HL-60/S4 (cell line): ENCODE data around the gene RXRA.
"Not testable (repeated sequence)": the region's sequence is repeated elsewhere in the genome, so short reads cannot be mapped to it uniquely, and the experiment has no call there.

Source experiments
- in situ Hi-C: fragments of 300-500 bp; cut with MboI; formaldehyde crosslinking; loops from 2 replicates; pipeline ENCODE4 v1.14.3; 2022; ENCODE audit warnings: low sequenced_read_pairs

The RXRA gene

DNA sequence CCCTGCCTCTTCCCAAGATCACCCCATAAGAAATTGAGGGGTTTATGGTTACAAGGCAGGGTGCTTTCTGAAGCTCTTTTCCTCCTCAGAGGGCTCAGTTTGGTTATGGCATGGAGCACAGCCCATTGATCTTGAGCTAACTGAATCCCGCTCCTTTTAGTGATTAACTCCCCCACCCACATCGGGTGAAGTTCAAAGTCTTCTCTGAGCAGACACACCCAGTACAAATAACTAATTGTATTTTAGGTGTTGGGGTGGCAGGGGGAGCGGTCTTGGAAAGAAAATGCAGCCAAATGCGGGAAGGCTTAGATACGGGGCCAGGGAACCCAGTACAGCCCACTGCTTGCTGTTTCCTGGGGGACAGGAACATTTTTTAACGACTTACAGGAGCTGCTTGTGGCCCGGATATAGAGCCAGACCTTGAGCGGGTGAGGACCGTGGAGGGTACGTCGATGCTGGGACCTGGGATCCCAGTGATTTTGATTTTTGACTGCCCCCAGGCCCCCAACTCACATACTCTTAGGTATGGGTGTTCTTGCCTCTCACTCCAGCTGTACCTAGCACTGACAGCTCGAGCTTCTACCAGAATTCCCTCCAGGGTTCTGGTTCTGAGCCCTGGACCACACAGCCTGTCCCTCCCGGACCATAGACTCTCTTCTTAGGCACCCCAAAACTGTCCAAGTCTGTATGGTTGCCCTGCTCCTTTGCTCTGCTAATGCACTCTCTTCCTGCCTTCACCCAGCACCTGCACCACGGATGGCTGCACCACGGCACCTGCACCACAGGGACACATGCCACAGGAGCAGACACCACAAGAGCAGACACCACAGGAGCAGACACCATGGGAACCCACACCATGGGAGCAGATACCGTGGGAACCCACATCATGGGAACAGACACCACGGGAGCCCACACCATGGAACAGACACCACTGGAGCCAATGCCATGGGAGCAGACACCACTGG, 18.3 kb upstream of the RXRA start:
- in situ Hi-C loops = no loop called here

DNA sequence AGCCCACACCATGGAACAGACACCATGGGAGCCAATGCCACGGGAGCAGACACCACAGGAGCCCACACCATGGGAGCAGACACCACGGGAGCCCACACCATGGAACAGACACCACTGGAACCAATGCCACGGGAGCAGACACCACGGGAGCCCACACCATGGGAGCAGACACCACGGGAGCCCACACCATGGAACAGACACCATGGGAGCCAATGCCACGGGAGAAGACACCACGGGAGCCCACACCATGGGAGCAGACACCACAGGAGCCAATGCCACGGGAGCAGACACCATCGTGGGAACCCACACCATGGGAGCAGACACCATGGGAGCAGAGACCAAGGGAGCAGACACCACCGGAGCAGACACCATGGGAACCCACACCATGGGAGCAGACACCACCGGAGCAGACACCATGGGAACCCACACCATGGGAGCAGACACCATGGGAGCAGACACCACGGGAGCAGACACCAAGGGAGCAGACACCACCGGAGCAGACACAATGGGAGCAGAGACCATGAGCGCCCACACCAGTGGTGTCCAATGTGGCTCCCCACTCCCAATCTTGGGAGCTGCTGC, 17.5 kb upstream of the RXRA start:
- in situ Hi-C loops = not testable (repeated sequence)

DNA sequence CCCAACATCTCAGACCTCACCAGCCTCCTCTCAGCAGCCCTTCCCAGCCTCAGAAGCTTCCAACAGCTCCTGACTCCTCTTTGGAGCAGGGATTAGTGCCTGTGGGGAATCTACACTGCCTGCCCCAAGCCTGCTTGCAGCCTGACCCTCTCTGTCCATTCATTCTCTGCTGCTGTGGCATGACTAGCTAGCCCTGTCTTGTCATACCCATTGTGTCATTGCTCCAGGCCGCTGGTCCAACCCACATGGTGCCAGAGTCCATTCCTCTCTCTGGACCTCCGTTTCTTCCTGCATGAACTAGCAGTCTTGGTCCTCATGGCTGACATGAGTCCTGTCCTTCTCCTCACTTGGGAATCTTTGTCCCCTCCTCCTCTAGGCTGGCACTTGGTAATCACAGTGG, 12.8 kb upstream of the RXRA start:
- in situ Hi-C loops = no loop called here

DNA sequence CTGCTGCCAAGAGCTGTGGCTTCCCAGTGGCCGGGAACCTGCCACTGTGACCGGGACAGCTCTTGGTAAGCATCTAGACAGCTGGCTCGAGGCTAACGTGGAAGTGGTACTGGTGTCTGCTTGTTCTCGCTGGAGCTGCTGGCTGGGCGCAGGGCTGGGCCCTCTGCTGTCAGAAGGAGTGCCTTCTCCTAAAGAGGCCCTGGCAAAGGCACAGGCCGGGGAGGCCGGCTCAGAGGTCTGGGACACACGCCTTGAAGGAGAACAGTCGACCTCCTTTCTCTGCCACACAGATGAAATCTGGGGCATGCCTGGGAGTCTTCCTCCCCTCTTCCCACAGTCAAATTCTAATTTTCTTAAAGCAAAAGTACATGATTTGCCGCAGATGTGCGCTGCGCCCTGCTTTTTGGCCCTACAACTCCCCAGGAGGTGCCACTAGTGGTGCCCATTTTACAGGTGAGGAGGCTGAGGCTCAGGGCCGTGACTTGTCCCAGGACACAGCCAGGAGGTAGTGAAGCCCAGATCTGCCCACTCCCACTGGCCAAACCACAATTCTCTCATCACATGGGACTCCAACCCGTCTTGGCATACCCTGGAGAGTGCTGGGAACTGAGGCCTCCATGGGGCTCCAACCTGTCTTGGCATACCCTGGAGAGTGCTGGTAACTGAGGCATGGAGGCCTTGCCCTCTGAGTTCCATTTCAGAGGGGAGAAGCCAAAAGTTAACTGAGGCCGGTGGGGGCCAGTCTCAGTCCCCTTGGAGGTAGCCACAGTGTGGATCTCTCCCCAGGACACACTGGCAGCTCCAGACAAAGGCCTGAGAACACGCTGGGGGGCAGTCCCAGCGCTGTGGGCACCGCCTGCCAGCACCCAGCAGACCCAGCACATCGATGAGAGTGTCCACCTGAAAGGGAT, 12.0 kb upstream of the RXRA start:
- in situ Hi-C loops = no loop called here

DNA sequence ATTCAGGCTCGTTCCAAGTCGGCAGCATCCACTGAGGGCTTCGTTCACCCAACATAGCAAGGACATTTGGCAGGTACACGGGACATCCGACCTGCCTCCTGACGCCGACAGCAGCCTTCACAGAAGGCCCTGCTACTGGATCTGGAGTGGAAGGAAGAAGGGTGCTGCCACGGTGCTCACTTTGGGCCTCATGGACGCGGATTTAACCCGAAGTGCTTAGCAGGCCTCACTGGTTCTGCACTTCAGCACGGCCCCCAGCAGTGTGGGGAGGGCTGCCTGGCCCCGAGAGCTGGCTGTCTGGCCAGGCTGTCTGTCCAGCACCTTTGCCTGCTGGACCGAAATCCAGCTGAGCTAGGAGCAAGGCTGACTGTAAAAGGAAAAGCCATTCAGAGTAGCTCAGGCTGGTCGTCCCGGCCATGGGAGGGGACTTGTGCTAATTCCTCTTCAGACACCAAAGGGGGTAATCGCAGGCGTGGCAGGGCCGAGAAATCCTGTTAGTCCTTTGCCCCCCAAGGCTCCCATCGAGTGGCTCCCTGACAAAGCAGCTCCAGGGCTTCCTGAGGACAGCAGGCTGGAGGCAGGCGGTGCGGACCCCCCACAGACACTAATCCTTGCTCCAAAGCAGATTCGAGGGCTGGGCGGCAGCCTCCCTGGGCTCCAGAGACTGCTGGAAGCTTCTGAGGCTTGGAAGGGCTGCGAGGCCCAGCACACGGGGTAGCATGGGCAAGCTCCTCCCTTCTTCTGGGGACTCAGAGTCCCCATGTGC, 11.1 kb upstream of the RXRA start:
- in situ Hi-C loops = no loop called here

DNA sequence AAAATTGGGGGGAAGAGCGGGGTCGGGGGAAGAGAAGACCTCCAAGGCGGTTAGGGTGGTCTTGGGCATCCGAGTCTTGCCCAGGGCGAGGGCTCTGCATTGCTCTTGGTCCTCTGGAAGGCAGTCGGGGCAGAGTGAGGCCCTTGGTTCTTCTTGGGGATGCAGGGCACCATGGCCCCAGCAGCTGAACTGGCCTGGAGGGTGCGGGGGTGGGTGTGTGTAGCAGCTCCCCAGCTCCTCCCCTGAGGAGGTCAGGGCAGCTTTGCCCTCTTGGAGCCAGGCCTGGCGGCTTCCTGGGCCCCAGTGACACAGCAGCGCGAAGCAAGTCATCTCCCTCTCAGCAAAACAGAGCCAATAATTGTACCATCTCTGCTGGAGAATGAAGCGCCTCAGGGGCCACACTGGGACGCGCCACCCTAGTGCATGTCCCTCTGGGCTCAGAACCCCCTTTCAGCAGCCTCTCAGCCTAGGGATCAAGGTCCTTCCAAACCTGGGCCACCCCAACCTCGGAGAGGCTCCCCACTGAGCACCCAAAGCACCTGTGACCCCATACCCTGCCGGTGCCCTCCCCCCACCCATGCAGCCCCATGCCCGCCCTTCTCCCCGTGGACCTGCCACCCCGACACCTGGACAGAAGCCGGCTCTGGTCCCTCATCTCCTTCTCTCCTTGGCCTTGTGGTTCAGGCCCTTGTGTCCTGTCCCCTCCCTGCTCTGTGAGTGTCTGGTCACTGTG, 10.4 kb upstream of the RXRA start:
- in situ Hi-C loops = no loop called here

DNA sequence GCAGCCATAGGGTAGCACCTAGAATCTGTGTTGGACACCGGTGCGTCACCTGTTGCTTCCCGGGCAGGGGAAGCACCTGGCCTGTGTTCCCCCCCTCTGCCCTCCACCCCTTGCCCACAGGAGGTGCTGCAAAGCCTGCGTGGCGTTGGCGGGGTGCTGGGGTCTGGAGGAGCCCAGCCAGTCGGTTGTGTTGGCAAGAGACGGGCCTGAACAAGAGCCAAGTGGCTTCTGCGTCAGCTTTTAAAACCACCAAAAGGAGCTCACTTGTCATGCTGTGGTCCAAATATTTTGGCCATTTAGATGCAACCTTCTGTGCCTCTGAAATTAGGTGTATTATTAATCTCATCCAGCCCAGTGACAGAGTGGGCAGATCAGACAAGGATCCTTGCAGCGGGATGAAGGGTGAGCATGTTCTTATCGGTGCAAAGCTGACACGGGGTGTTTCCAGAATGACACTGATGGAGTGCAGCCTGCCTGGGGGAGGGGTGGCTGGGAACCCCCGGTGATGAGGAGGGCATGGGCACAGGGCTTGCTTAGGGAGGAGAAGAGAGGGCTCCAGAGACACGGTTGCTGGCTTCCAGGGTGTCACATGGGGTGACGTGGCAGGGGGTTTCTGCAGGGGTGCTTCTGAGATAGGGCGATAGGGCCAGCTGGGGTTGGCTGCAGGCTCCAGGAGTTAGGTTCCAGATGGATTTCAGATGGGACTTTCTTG, 9.7 kb upstream of the RXRA start:
- in situ Hi-C loops = no loop called here

DNA sequence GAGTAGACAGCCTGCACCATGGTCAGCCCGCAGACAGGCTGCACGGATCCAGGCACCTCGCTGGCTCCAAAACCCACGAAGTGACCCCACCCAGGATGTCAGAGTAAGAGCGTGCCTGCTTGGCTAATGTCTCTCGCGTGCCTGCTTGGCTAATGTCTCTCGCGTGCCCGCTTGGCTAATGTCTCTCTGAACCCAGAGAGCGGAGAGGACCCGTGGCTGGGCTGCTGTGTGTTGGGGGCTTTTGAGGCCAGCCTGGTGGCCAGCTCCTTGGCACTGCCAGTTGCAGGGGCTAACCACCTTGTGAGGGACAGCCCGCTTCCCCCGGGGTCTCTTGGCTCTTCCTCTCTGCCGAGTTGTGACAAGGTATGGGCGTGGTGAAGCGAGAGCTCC, 8.9 kb upstream of the RXRA start:
- in situ Hi-C loops = no loop called here

DNA sequence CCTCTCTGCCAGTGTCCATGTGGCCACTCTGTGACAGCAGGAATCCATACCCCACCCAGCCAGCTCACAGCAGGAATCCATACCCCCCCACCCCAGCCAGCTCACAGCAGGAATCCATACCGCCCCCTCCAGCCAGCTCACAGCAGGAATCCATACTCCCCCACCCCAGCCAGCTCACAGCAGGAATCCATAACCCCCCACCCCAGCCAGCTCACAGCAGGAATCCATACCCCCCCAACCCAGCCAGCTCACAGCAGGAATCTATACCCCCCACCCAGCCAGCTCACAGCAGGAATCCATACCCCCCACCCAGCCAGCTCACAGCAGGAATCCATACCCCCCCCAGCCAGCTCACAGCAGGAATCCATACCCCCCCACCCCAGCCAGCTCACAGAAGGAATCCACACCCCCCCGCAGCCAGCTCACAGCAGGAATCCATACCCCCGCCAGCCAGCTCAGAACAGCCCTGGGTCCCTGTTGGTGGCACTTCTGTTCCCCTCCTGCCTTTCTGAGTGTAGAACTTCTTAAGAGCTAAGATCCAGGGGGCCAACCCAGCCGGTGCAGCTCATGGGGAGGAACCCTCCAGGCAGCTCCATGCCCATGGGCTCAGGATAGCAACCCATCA, 8.4 kb upstream of the RXRA start:
- in situ Hi-C loops = no loop called here

DNA sequence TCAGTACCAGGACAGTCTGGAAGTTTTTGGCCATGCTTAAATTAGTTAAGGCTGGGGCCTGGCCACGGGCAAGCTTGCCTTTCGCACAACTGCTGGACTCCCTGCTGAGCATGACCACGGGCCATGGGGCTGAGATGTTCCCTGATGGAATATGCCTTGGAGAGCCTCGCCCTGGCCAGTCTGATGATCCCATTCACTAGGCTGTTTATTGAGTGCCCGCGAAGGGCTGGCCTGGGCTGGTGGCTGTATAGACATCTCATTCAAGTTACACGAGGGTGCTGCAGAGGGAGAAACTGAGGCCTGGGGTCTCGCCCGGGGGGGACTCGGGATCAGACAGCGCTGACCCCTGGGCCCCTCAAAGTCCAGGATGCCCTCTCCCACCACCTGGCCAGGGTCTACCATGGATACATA, 7.8 kb upstream of the RXRA start:
- in situ Hi-C loops = no loop called here

DNA sequence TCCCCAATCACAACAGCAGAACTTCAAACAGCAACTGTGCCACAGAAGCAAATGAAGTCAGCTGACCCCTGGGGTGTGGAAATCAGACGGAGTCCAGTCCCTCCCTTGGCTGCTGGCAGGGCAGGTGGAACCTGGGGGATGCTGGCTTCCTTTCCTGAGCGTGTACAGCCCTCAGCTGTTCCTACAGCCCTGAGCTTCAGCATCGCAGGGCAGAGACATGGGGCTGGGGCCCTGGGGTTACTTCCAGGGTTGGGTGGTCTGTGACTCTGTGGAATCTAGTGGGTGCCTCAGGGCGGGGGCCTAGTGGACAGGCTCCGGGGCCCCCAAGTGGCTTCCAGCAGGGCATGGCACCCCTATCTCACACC, 7.3 kb upstream of the RXRA start:
- in situ Hi-C loops = no loop called here

DNA sequence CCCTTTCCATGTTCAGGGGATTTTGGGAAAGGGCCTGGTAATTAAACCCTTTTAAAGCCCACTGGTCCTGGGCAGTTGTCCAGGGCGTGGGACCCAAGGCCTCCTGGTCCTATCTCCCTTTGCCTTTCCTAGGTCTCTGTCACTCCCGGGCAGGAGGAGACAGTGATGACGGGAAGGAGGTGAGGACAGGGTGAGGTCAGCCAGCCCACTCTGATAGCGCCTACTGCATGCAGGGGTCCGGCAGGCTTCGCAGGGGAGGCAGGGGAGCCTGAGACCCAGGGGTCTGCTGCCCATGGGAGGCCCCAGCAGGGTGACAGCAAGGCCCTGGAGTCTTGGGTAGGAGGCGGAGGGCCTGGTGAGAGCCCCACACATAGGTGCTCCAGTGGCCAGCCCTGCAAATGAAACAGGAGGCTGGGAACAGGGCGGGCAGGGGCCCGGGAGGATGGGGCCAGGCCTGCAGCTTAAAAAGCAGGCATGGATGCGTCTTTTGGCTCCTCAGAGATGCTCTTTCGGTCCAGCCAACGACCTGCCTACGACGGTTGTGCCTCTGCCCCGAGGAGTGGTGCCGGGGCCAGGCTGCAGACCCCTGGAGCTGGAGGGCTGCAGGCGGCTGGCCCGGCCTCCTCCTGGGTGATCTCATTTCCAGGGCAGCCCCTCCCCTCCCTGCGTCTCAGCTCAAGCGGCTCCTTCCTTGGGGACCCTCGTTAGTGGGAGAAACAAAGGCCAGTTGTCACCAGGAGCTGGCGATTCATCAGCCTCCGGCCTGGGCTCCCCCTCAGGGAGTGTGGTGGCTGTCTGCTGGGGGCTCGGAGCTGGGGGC, 6.7 kb upstream of the RXRA start:
- in situ Hi-C loops = no loop called here

DNA sequence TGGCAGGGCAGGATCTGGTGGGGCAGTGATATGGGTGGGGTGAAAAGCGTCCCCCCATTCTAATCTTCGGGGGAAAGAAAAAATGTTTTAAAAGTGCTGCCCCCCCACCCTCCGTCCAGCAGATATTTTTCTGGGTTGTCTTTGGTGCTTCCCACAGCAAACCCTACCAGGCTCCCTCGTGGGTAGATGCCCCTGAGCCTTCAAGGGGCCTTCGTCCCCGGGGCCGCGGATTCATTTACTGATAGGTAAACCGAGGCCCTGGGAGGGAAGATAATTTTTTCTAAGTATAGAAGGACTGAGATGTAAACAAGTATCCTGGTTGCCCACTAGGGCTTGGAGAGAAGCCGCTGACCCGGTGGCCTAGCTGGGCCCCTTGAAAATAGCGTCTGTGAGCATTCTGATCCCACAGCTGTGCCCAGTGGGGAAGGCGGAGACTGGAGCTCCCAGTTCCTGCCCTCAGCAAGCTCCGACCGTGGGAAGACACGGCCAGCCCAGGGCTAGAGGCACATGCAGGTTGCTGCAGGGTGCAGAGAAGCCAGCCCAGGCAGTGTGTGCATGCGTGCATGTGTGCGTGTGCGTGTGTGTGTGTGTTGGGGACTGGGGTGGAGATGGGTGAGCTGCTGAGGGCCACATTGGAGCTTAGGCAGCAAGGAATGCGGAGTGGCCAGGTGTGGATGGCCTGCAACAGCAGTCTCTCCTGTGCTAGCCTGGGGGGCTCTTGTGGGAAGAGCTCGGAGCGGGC, 6.0 kb upstream of the RXRA start:
- in situ Hi-C loops = no loop called here

DNA sequence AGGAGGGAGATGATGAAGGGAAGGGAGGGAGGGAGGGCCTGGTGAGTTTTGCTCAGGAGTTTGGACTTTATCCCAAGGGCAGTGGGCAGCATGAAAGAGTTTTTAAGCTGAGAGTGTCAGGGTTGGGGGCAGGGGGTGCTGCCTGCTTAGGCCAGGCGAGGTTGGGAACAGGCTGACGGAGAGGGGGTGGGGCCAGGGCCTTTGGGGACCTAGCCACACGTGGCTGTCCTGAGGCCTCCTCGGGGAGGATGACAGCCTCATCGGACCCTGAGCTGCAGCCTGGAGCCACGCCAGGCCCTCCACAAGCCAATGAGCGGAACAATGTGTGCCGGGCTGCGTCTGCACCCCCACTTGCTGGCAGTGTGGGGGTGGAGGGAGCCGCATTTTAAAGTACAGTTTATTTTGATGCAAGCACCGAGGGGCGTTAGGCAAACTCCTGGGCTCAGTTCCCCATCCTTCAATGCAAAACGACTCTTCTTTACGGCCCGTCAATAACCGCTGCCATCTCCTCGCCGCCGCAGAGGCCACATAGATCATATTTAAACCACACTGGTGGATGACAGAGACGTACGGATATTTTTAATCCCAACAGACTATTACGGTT, 5.3 kb upstream of the RXRA start:
- in situ Hi-C loops = no loop called here

DNA sequence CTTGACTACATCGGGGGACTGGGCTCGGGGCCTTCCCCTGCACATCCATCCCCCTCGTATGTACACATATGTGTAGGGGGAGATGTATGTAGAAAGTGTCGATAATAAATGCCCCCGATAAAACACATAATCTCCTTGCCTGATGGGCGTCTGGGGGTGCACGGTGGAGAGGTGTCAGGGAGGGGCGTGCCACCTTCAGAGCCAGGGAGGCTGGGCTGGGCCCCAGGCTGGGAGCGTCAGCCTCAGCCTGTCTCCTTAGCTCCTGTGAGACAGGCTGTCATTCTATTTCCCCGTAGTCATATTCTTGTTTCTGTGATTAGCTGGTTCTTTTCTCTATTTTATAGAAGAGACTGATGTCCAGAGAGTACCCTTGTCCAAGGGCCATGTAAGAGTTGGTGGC, 4.7 kb upstream of the RXRA start:
- in situ Hi-C loops = no loop called here

DNA sequence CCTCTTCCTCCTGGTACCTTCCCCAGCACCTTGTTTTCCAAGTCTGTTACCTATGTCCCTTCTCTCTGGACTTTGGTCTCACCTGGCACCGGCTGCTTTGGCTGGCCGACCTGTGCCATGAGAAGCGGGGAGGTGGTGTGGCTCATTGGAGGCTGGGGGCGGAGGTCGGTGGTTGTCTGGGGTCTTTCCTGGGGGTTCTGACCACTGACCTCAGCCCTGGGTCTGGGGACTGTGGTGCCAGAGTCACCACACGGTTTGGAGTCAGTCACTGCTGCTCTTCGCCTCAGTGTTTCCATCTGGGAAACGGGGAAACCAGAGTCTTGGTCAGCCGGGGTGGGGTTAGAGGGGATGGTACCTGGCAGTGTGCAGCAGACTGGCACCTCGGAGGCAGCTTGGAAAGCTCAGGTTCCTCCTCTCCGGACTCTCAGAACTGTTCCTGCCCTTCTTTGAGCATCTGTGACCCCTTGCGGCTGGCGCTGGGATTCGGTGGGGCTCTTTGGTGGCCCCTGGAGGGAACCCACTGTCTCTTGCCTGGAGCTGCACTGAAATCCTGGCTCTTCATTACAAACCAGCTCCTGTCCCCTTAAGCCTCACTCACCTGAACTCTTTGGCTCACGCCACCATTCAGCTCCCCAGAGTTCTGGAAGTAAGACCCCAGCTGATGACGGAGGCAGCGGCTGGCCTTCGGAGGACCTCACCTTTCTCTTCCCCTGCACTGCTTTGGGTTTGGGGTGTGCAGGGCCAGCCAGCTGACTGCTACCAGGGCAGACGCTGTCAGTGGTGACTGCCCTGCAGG, 4.1 kb upstream of the RXRA start:
- in situ Hi-C loops = no loop called here
